NCI-H1436 treated with DMSO at 0.1 percent for 48 hours (cell line): ENCODE data around the gene PXDC1.
"Not testable (repeated sequence)": the region's sequence is repeated elsewhere in the genome, so short reads cannot be mapped to it uniquely, and the experiment has no call there.

Source experiments
- DNase-seq: peaks from one replicate; lab custom pipeline; 2025; lab: John Stamatoyannopoulos, UW

Gene PXDC1

GRCh38 chr6:3708540-3708939 is 43.0 kb downstream of the PXDC1 start:
- DNase-seq: no peak

GRCh38 chr6:3707751-3708412 is 43.6 kb downstream of the PXDC1 start:
- no peak for DNase-seq

- DNase-seq: no peak
Measured at GRCh38 chr6:3707024-3707423, 44.5 kb downstream of the PXDC1 start.

- DNase-seq: no peak
Measured at GRCh38 chr6:3706547-3706946, 45.0 kb downstream of the PXDC1 start.

GRCh38 chr6:3701631-3702030 is 49.9 kb downstream of the PXDC1 start:
- DNase-seq: no peak

GRCh38 chr6:3699231-3699630 is 52.3 kb downstream of the PXDC1 start:
- DNase-seq: no peak

- DNase-seq: no peak
Measured at GRCh38 chr6:3698021-3698420, 53.5 kb downstream of the PXDC1 start.

- no peak for DNase-seq
Measured at GRCh38 chr6:3697609-3698008, 53.9 kb downstream of the PXDC1 start.

- DNase-seq: no peak
Measured at GRCh38 chr6:3696525-3697088, 54.9 kb downstream of the PXDC1 start.

- DNase-seq: no peak
Measured at GRCh38 chr6:3695065-3695817, 56.3 kb downstream of the PXDC1 start.

GRCh38 chr6:3693831-3694230 is 57.7 kb downstream of the PXDC1 start:
- DNase-seq: no peak

GRCh38 chr6:3690506-3690905 is 61.0 kb downstream of the PXDC1 start:
- DNase-seq: no peak

- no peak for DNase-seq
Measured at GRCh38 chr6:3687847-3688246, 63.7 kb downstream of the PXDC1 start.

GRCh38 chr6:3683331-3683730 is 68.2 kb downstream of the PXDC1 start:
- DNase-seq: no peak

- no peak for DNase-seq
Measured at GRCh38 chr6:3678946-3679345, 72.6 kb downstream of the PXDC1 start.

- DNase-seq: not testable (repeated sequence)
Measured at GRCh38 chr6:3677751-3678150, 73.8 kb downstream of the PXDC1 start.

GRCh38 chr6:3677351-3677750 is 74.2 kb downstream of the PXDC1 start:
- DNase-seq: not testable (repeated sequence)
